DOHH2 (cell line): ENCODE measurements around the gene GRAP.

Experiments
- H3F3A ChIP-seq: fragments of 200-600 bp; sonication (generic), shearing (Covaris generic); 2 replicates; pipeline ENCODE4 v1.6.0; 2016; ENCODE audit warnings: antibody characterized with exemption, mild to moderate bottlenecking; ENCODE audit not compliant: control insufficient read depth, insufficient read depth
- H3K27ac ChIP-seq: fragments of 200-600 bp; sonication (generic); 2 replicates; pipeline ENCODE4 v1.5.1; 2014; ENCODE audit warnings: low read depth, mild to moderate bottlenecking, low read length, moderate library complexity
- H3K27me3 ChIP-seq: fragments of 200-600 bp; sonication (generic); 2 replicates; pipeline ENCODE4 v1.6.1; 2014; ENCODE audit warnings: mild to moderate bottlenecking, low read length, mixed read lengths; ENCODE audit not compliant: control insufficient read depth
- H3K36me3 ChIP-seq: fragments of 200-600 bp; sonication (generic); 2 replicates; pipeline ENCODE4 v1.6.1; 2014; ENCODE audit warnings: mild to moderate bottlenecking, low read length, moderate library complexity, mixed read lengths; ENCODE audit not compliant: control insufficient read depth
- H3K4me1 ChIP-seq: fragments of 200-600 bp; sonication (generic); 2 replicates; pipeline ENCODE4 v1.6.1; 2014; ENCODE audit warnings: mild to moderate bottlenecking, low read length, mixed read lengths; ENCODE audit not compliant: control insufficient read depth
- H3K4me2 ChIP-seq: fragments of 200-600 bp; sonication (generic); 2 replicates; pipeline ENCODE4 v1.6.0; 2014; ENCODE audit warnings: mild to moderate bottlenecking, low read length, moderate library complexity
- H3K4me3 ChIP-seq: fragments of 200-600 bp; sonication (generic); 2 replicates; pipeline ENCODE4 v1.5.1; 2014; ENCODE audit warnings: mild to moderate bottlenecking, low read length, mixed read lengths
- H3K79me2 ChIP-seq: fragments of 200-600 bp; sonication (generic); 2 replicates; pipeline ENCODE4 v1.6.1; 2014; ENCODE audit warnings: mild to moderate bottlenecking, low read length, mixed read lengths; ENCODE audit not compliant: control insufficient read depth
- H3K9me2 ChIP-seq: fragments of 200-600 bp; sonication (generic); replicated peaks from 2 replicates; pipeline ENCODE4 v1.6.1; 2014; ENCODE audit warnings: mild to moderate bottlenecking, low read length, mixed read lengths; ENCODE audit not compliant: control insufficient read depth
- H3K9me3 ChIP-seq: fragments of 200-600 bp; sonication (generic); 2 replicates; pipeline ENCODE4 v1.6.1; 2014; ENCODE audit warnings: antibody characterized with exemption, low read length, mixed read lengths; ENCODE audit not compliant: control insufficient read depth, insufficient read depth
- H4K20me1 ChIP-seq: fragments of 200-600 bp; sonication (generic); 2 replicates; pipeline ENCODE4 v1.6.0; 2014; ENCODE audit warnings: low read depth, mild to moderate bottlenecking, antibody characterized with exemption, low read length, moderate library complexity; ENCODE audit not compliant: control insufficient read depth, insufficient read depth
- CTCF ChIP-seq: fragments of 200-600 bp; sonication (generic); IDR thresholded peaks from one replicate; pipeline ENCODE4 v1.5.1; 2014; ENCODE audit warnings: antibody characterized with exemption, mild to moderate bottlenecking, low read depth, low read length; ENCODE audit not compliant: poor library complexity, severe bottlenecking
- EZH2phosphoT487 ChIP-seq: fragments of 200-600 bp; sonication (generic); IDR thresholded peaks from 2 replicates; pipeline ENCODE4 v1.6.1; 2017; ENCODE audit warnings: borderline replicate concordance, mild to moderate bottlenecking, antibody characterized with exemption, low read length, moderate library complexity, mixed read lengths

GRAP gene

GRCh38 chr17:18997650-18998196 lies 49.0 kb downstream of the GRAP start:
- no peak overlapping the region for H3K4me2 ChIP-seq
- H3K36me3 ChIP-seq, result peaks cover 31% of the 10 kb centered on the region
- H3K4me3 ChIP-seq, result no peak overlapping the region
- peaks cover 36% of the 10 kb centered on the region for H3K79me2 ChIP-seq
- H3K27ac ChIP-seq, result no peak overlapping the region
- TF ChIP-seq EZH2phosphoT487, result no peak
- no peak for TF ChIP-seq CTCF
- H3K27me3 ChIP-seq, result no peaks in the 10 kb centered on the region
- peaks cover 6% of the 10 kb centered on the region; the same call in 1 of the 2 replicates for H4K20me1 ChIP-seq
- no peaks in the 10 kb centered on the region for H3F3A ChIP-seq
- peaks cover 29% of the 10 kb centered on the region for H3K4me1 ChIP-seq
- H3K9me2 ChIP-seq, result no peaks in the 10 kb centered on the region
- H3K9me3 ChIP-seq, result peaks cover 11% of the 10 kb centered on the region

GRCh38 chr17:18996458-18996857 lies 50.3 kb downstream of the GRAP start:
- Histone ChIP-seq H3K9me3 (peaks cover 11% of the 10 kb centered on the region), H3K36me3 (peaks cover 18% of the 10 kb centered on the region), H3F3A (no peaks in the 10 kb centered on the region), H3K27ac (no peak overlapping the region), H3K4me2 (no peak overlapping the region), H3K27me3 (no peaks in the 10 kb centered on the region), H3K79me2 (peaks cover 23% of the 10 kb centered on the region), H4K20me1 (0 out of 2 replicates have a peak, but pooled peaks cover 3% of the 10 kb centered on the region), H3K4me1 (peaks cover 20% of the 10 kb centered on the region), H3K9me2 (no peaks in the 10 kb centered on the region), H3K4me3 (no peak overlapping the region)
- no peak for TF ChIP-seq CTCF
- TF ChIP-seq EZH2phosphoT487, result no peak

DNA sequence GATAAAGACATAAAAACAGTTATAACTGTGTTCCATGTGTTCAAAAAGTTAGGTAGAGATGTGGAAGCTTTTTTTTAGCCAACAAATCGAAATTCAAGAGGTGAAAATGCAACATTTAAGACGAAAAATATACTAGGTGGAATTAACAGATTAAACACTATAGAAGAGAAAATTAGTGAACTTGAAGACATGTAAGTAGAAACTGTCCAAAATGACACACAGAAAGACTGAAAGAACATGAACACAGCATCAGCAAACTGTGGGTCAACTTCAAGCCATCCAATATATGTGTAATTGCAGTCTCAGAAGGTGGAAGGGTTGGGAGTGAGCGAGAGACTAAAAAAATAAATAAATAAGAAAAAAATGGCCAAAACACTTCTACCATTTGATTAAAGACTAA lies 51.5 kb downstream of the GRAP start:
- no peak for TF ChIP-seq EZH2phosphoT487
- no peak for TF ChIP-seq CTCF
- H3K27ac ChIP-seq, result no peak overlapping the region
- H3F3A ChIP-seq, result no peaks in the 10 kb centered on the region
- H3K27me3 ChIP-seq, result no peaks in the 10 kb centered on the region
- no peaks in the 10 kb centered on the region for H4K20me1 ChIP-seq
- H3K9me3 ChIP-seq, result peaks cover 11% of the 10 kb centered on the region
- H3K79me2 ChIP-seq, result peaks cover 23% of the 10 kb centered on the region
- H3K4me3 ChIP-seq, result no peak overlapping the region
- H3K4me2 ChIP-seq, result no peak overlapping the region
- peaks cover 16% of the 10 kb centered on the region for H3K4me1 ChIP-seq
- no peaks in the 10 kb centered on the region for H3K9me2 ChIP-seq
- H3K36me3 ChIP-seq, result peaks cover 13% of the 10 kb centered on the region
